ENCODE measurements around the gene UMAD1.
"Not testable (repeated sequence)": the region's sequence is repeated elsewhere in the genome, so short reads cannot be mapped to it uniquely, and the experiment has no call there.

UMAD1 gene

GRCh38 chr7:7808156-7808555, 167.6 kb downstream of the UMAD1 start:
- DNase-seq = no peak

GRCh38 chr7:7808626-7809025, 168.1 kb downstream of the UMAD1 start:
- no peak for DNase-seq

DNA sequence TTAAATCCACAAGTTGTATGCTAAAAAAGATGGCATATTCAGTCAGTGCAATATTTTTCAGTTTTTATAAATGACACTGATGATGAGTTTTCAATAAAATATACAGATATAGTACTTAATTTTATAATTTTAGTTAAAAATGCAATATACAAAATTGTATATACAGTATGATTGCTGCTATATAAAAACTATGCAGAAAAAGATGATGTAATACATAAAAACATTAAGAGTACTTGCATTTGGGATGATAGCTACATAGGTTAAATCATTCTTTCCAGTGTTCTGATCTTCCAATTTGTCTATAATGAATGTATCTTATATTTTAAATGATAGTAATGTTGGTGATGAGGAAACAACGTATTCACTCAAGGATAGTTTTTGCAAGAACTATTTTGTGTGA, 169.8 kb downstream of the UMAD1 start:
- DNase-seq = no peak

- DNase-seq = no peak
These were observed 170.3 kb downstream of the UMAD1 start for GRCh38 chr7:7810826-7811225.

DNA sequence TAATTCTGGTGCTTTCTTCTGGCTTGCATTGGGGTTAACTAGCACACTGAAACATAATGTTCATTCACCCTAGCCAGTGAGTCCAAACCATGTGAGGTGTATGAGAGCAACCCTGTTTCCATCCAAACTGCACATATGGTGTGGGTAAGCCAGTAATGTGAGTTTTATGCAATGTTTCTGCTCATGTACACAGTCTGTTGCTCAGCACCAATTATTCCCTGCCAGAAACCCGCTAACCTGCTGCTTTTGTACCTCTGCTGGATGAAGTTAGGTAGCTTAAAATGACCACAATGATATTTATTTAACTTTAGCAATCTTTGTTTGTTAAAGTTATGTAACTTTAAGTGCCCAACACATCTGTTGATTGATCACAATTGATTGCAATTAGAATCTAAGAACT, 171.6 kb downstream of the UMAD1 start:
- DNase-seq = no peak

GRCh38 chr7:7815395-7815794, 174.8 kb downstream of the UMAD1 start:
- no peak for DNase-seq

DNA sequence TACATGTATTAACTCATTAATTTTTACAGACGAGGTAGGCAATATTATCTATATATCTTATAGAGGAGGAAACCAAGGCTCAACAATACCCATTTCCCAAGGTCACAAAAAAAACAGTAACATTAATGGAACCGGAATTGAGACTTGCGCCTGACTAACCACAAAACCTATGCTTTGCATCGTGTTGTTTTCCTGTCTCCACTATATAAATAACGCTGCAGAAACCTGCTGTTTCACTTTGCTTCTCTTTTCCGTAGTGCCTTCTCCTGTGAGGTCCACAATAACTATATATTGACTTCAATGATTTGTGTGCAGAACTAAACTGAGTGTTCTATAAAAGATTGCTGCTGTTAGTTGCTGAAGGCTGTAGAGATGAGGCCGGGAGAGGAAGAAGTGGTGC, 175.5 kb downstream of the UMAD1 start:
- no peak for DNase-seq

DNA sequence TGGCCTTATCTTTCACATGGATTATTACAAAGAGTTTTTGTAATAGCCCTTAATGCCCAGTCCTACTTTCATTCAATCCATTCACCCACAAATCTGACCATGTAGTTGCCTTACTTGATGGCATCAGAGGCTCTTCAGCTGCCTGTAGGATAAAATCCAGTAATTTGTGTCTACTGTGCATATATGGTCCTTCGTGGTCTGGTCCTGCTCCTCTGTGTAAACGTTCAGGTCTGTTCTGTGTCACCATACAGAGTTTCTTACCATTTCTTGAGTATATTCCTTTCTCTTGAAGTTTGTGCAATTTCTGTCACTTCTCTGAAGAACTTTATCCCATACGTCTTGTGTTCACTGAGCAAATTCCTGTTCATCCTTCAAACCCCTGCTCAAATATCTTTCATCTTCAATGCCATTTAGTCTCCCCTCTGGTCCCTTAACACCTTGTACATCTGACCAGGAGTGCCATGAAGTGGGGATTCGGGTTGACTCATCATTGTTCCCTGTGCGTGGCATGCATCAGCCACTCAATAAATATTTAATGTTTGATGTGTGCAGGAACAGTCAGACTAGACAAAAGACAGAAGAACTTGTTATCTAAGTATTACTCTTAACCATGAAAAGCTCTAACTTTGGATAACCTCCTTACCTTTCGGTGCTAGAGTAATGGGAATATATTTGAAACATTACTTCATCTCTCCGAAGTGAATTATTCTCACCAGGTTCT, 176.4 kb downstream of the UMAD1 start:
- DNase-seq = no peak

DNA sequence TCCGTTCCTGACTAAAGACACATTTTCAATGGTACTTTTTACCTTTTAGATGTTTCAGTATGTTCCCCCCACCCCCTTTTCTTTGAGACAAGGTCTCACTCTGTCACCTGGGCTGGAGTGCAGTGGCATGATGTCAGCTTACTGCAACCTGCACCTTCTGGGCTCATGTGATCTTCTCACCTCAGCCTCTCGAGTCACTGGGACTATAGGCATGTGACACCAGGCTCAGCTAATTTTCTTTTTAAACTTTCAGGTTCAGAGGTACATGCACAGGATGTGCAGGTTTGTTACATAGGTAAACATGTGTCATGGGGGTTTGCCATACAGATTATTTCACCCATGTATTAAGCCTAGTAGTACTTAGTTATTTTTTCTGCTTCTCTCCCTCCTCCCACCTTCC, 177.2 kb downstream of the UMAD1 start:
- DNase-seq = no peak

GRCh38 chr7:7818179-7818578, 177.6 kb downstream of the UMAD1 start:
- not testable (repeated sequence) for DNase-seq

GRCh38 chr7:7819442-7820247, 179.1 kb downstream of the UMAD1 start:
- DNase-seq = no peak

- DNase-seq = no peak
These were observed 179.9 kb downstream of the UMAD1 start for GRCh38 chr7:7820409-7820808.

DNA sequence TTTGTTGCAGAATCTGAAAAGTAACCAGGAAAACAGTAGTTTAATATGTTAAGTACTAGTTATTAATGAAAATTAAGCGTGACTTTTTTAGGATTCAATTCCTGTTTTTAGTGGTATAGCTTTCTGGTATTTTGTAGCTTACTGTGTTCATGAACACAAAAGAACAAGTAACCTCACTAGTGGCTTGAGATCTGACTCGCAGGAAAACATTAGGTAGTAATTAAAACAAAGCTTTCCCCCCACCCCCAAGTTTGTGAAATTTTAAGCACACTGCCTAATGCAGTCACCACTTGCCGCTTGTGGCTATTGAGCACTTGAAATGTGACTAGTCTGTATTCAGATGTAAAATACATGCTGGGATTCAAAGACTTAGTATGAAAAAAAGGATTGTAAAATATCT, 180.4 kb downstream of the UMAD1 start:
- no peak for DNase-seq

DNA sequence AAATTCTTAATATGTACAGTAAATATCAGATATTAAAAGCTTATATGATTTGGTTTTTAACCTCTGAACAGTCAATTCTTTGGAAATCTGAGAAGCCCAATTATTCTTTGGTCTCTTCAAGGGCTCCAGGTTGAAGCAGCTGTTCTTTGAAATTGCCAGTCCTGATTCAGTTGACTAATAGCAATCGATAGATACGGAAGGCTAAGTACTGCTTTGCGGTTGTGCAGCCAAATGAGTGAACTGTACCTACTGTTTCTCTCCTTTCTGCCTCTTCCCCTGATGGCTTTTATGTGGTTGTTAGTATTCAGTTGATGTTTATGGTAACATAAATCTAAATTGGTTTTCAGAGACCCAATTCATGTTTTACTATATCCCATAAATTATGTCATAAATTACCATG, 181.0 kb downstream of the UMAD1 start:
- no peak for DNase-seq

GRCh38 chr7:7825294-7825693, 184.7 kb downstream of the UMAD1 start:
- DNase-seq = not testable (repeated sequence)

- no peak for DNase-seq
These were observed 189.1 kb downstream of the UMAD1 start for GRCh38 chr7:7829667-7830066.

DNA sequence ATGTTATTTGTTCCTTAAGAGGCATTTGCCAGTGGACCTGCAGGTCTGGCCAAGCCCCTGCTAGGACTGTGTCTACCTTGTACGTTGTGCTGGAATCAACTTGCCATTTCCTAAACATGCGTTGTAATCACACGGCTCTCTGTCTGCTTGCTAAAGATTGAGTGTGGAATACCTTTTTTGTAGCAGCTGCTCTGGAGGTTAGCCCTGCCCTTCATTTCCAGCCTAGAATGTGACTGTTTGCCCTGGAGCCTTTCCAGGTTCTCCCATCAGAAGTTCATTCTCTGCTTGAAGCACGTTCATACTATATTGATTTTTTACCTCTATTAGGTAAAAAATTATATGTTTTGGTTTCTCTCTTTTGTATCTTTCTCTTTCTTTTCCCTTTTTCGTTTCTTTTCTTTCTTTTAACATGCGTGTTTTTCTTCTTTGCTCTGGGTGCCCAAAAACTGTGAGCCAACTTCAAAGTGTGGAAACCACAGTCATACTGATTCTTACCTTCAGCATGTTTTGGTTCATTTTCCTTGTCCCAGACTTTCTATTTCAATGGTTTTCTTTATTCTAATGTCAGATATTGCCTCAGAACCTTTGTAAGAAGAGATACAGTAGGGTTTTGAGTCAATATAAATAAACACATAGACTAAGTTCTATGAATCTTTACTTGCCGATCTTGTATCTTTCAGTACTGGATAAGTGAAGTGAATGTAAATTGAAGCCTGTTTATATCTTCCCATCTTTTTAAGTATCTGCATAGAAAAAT, 189.7 kb downstream of the UMAD1 start:
- peak; percentile 72 for DNase-seq

- no peak for DNase-seq
These were observed 192.0 kb downstream of the UMAD1 start for GRCh38 chr7:7832518-7832917.

- no peak for DNase-seq
These were observed 194.2 kb downstream of the UMAD1 start for GRCh38 chr7:7834761-7835160.

- DNase-seq = no peak
These were observed 200.5 kb downstream of the UMAD1 start for GRCh38 chr7:7841027-7841426.

GRCh38 chr7:7843240-7843639, 202.7 kb downstream of the UMAD1 start:
- no peak for DNase-seq

- DNase-seq = no peak
These were observed 203.4 kb downstream of the UMAD1 start for GRCh38 chr7:7843972-7844371.

DNA sequence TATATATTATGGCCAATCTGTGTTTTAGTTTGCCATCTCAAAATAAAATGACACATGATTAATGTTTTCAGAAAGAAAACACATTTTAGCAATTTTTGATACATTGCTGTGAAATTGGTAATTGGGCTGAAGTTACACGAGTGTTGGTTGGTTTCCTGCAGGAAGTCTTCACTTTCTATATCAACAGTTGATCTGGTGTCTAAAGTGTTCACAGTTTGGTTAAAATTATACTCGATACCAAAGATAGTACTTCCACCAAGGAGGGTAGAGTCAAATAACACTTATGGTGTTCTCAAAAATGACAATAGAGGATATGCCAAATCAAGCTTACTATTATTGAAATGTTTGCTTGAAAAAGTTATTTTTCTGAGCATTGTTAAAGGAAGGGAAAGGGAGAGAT, 207.7 kb downstream of the UMAD1 start:
- no peak for DNase-seq

GRCh38 chr7:7848892-7849291, 208.3 kb downstream of the UMAD1 start:
- DNase-seq = no peak
